Lung microvascular endothelial cell (primary cell): ENCODE measurements around the gene BBOX1. TPM values are rescaled to one million over a fixed set of nuclear protein-coding genes. Genes with fewer than 3 reads are reported as not detected.

ENCODE experiments used
- total RNA-seq: library from RNA; depleted of rRNA; stranded (reverse); fragments of >200 nt; gene quantifications from 2 replicates; pipeline ENCODE4 v1.2.1, GENCODE V29; 2014

BBOX1 gene
- total RNA-seq, 1 donor from 2014 or later, result not detected

Other genes starting within 250 kb of the BBOX1 start
- not detected in 2 replicates for gene FIBIN, start 46.7 kb upstream of the BBOX1 start, total RNA-seq